NCI-H2029 (cell line): ENCODE results near the gene SEMA4A.
A peak's percentile ranks its signal among the peaks of the same experiment; 100 is the strongest.
"Not testable (repeated sequence)": the region's sequence is repeated elsewhere in the genome, so short reads cannot be mapped to it uniquely, and the experiment has no call there.

Source experiments
- DNase-seq: peaks from one replicate; lab custom pipeline; 2025; lab: John Stamatoyannopoulos, UW

Gene SEMA4A

DNA sequence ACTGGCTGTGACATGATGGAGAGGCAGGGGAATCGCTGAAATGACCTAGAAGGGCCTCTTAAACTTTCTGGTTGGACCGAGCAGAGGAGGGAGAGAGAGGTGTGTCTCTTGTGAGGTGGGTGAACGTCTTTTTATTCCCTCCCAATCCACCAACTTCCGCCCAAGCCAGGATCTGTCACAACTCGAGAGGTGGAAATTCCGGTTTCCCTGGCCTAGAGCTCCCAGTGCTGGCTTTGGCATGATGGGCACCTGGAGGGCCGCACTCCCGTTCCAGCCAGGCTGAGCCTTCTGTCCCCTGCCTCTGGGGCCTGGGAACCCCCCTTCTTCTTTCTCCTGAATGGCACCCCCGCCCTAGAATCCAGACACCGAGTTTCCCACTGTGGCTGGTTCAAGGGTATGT lies at the start of gene SEMA4A:
Gene SEMA4A (plus strand): TSS at position 224 of the 400 bp plus-strand sequence. CDS start 994 bp downstream, outside the sequence.
- DNase-seq, result no peak

DNA sequence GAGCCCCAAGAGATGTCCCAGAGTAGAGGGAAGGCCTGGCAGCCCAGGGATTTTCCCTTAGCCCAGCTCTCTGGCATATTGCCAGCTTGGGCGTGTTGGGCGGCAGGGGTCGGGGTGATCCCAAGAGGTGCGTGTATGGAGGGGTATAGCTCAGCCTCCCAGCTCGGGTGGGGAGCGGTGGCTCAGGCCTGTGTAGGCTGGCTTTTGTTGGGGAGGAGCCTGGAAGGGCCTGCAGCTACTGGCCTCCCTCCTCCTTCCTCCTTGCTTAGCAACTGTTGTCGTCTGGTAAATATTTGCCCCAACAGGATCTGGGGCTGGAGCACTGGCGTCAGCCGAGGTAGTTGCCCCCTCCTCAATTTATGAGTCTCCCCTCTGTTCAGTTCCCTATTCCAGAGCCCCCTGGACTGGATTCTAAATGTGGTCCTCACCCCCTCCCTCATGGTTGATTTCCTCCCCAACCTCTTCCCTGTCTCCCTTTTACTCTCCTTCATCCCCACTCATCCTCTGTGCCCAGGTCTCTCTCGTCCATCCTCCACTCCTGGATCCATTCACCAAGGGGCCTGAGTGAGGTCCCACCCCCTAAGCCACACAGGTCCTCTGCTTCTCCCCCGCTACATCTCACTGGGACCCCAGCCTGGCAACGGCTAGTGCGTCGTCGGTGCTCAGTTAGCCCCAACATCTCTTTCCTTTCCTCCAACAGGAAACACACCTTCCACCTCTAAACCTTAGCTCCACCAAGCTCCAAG lies 49.1 kb upstream of the SEMA4A start:
- peak; percentile 72 for DNase-seq

DNA sequence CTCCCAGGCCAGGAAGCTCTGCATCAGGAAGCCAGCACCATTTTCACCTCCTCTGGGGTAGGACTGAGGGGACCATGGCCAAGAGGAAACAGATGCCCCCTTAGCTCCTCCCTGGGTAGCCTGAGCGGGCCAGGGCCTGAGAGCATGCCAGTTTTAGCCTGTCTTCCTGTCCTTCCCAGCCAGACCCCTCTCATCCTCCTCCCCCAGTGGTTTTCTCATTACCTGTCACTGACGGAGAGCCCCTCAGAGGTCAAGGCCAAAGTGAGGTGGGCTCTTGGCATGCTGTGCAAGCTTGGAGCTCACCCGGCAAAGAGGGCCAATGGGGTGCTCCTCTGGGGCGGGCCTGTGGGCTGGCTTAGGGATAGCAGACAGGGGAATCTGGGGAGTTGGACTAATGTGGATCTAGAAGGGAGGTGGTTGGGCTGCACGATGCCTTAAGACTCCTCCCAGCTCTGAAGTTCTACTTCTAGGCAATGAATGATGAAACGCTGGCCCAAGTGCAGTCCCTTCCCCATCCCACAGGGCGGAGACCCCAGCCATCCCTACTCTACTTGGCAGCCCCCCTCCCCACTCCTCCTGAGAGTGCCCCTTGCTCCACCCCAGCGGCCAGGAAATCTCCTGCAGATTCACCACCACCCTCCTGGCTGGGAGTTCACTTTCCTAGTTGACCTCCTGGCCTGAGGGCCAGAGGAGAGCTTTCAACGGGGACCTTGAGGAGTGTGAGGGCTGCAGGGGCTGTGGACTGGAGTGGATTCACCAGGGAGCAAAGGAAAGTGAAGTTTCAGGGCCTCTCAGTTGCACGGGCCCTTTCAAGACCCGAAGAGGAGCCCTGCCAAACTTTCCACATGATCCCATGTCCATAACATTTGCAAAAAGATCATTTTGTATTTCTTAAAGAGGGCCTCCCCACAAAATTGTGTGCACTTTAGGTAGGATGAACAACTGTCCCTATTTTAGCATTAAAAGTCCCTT lies 48.2 kb upstream of the SEMA4A start:
- no peak for DNase-seq

DNA sequence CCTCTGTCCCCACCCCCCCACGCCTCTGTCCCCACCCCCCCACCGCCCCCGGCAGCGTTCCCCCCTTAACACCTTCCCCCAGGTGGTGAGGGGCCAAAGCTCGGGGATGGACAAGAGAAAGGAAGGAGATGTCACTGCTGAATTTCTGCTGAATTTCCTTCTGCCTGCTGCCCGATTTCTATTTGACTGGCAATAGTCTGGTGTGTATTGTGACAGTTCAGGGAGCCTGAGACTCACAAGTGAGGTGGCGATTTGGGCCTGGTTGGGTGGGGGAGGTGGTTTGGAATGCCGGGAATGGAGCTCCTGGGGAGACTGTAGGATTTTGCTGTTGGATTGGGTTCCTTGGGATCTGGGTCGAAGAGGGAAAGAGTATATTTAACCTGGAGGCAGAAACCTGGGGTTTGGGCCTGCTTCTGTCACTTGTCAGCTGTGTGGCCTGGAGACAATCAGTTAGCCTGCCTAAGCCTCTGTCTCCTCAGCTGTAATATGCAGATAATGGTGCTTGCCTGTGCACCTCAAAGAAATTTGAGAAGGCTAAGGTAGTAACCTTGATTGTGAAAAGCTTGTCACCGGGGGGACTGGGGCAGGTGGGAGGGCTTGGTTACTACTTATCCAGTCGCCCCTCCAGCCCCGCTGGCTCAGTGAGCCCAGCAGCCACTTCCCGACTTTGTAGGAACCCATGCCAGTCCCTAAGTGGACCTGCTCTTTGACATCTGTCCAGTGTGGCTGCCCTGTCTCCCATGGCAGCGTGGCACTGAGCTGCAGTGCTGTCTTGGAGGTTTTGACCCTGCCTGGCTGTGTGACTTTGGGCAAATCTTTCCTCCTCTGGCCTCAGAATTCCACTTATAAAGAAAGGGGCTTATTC lies 46.5 kb upstream of the SEMA4A start:
- no peak for DNase-seq

DNA sequence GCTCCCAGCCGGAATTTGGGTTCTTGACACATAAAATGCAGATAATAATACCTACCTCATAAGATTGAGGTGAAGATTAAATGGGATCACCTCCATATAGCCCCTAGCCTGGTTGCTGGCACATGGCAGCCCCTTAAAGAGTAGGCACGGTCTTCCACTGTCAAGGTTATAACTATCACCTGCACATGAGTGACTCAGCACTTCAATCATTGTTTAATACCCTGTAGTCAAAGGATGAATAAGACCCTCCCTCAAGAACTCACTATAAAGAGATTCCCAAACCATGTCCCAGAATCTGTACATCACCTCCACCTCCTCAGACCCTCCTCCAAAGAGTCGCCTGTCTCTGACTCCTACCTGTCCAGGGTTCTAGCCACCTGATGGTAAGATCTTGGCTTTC lies 45.3 kb upstream of the SEMA4A start:
- DNase-seq, result no peak

DNA sequence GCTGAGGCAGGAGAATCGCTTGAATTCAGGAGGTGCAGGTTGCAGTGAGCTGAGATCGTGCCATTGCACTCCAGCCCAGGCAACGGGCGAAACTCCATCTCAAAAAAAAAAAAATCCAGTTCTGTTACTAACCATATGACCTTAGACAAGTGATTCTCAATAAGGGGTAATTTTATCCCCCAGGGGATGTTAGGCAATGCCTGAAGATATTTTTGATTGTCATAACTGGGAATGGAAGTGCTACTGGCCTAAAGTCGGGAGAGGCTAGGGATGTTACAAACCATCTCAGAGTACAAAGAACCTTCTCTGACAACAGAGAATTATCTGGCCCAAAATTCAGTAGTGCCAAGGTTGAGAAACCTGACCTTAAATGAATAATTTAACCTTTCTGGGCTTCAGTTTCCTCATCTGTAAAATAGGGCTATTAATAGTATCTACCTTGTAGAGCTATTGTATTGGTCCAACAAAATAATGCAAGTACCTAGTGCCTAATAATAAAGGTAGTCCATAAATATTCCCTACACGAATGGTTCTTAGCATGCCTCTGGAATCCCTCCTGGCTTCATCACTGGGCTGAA lies 44.6 kb upstream of the SEMA4A start:
- no peak for DNase-seq

DNA sequence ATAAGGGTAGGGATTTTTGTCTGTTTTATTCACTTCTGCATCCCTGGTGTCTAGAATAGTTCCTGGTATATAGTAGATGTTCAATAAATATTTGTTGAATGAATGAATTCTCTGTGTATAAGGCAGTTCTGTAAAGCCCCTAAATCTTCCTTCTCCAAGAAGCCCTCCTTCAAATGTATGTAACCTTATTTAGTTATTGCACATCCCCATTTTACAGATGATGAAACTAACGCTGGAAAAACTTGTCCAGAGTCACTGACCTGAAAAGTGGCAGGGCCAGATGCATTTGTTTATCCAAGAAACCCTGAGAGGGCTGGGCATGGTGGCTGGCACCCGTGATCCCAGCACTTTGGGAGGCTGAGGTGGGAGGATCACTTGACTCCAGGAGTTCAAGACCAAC lies 43.1 kb upstream of the SEMA4A start:
- DNase-seq, result no peak

DNA sequence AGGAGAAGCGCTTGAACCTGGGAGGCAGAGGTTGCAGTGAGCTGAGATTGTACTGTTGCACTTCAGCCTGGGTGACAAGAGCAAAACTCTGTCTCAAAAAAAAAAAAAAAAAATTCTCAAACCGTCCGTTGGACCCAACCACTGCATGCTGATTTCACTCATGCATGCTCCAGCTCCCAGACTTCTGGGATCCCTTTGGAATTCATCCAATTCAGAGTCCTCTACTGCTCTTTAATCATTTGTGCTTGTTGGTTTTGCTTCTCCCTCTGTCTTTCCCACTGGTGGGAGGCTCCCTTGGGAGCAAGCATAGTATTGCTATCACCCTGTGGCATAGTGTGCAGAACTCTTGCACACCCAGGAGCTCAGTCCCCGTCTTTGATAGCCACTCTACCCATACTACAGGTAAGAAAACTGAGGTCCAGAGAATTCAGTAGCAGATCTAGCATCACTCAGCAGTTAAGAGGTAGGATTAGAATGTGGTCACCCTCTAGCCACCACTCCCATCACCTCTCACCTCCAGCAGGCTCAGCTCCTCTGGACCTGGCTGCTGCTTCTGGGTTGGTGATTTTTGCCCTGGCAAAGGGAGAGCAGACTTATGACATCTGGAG lies 41.9 kb upstream of the SEMA4A start:
- DNase-seq, result no peak

DNA sequence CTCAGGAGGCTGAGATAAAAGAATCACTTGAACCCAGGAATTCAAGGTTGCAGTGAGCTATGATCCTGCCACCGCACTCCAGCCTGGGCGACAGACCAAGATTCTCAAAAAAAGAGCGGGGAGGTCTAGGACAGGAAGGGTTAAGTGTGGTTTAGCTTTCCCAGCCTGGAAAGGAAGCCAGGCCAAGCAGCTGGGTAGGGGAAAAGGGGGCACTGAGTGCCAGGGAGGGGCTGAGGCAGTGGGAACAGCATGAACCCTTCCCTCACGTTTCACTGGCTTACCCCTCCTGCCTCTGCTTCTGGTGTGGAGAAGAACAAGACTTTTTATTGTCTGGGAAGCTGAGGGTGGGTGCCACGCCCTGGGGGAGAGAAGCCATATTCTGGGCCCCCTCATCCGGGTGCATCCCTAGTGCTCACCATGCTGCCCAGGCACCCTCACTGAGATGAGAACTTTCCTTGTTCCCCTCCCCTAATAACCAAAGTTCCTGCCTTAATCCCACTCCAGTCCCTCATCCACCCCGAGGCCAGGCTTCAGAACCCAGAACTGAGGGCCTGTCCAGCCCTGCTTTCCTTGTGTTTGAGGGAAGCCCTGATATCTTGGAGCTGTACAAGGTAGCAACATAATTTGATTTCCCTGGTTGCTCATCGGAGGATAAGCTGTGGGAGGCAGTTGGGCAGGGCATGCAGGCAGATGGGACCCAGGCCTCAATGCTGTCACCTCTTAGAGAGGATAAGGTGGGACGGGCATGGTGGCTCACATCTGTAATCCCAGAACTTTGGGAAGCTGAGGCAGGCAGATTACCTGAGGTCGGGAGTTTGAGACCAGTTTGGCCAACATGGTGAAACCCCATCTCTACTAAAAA lies 40.9 kb upstream of the SEMA4A start:
- no peak for DNase-seq

DNA sequence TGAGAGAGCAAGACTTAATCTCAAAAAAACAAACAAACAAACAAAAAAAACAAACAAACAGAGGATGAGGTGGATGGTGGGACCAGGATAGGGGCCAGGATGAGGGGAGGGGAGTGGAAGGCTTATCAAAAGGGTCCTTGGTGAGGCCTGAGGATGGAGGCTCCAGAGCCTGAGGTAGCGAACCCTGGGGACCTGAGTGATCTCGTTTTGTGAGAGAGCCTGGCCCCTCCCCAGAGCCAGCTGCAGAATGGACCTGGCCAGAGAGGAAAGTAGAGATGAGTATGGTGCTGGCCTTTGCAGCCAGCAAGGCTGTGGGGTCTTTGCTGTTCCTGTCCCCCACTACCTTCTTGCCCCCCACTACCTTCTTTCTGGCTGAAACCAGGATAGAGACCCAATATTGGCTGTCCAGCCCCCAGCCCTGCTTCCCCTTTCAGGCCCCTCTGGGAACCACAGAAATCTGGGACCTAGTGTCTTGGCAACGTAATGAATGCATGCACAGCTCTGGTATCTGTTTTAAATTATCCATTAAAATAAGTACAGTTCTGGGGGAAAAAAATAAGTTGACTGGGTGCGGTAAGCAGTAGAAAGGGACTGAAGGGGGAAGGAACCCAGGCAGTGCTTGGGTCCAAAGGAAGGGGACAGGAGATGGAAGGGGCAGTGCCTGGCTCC lies 40.0 kb upstream of the SEMA4A start:
- no peak for DNase-seq

DNA sequence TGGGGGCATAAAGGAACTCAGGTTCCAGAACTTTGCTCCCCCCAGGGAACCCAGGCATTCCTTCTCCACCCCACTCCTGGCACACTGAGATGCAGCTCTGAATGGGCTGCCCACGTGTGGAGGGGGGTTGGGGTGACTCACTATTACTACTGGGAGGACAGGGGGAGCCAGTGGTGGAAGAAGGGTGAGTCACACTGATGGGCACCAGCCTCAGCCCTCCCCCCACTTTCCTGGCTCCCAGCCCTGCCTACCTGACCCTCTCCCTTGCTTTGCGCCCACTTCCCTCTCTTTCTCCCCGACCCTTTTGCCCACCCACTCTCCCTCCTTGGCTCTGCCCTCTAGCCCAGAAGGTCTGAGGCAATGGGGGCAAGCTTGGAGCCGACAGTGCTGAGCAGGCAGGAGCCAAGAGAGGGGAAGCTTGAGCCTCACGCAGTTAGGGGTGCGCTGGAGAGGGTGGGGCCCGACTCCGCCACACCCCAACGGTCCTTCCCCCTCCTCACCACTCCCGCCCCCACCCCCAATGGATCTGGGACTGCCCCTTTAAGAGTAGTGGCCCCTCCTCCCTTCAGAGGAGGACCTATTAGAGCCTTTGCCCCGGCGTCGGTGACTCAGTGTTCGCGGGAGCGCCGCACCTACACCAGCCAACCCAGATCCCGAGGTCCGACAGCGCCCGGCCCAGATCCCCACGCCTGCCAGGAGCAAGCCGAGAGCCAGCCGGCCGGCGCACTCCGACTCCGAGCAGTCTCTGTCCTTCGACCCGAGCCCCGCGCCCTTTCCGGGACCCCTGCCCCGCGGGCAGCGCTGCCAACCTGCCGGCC lies 39.1 kb upstream of the SEMA4A start, which contains the start of gene LMNA:
Gene LMNA (plus strand): TSS at position 611 of the 818 bp plus-strand sequence. CDS start 208 bp downstream, outside the sequence.
- DNase-seq, result peak; percentile 73

DNA sequence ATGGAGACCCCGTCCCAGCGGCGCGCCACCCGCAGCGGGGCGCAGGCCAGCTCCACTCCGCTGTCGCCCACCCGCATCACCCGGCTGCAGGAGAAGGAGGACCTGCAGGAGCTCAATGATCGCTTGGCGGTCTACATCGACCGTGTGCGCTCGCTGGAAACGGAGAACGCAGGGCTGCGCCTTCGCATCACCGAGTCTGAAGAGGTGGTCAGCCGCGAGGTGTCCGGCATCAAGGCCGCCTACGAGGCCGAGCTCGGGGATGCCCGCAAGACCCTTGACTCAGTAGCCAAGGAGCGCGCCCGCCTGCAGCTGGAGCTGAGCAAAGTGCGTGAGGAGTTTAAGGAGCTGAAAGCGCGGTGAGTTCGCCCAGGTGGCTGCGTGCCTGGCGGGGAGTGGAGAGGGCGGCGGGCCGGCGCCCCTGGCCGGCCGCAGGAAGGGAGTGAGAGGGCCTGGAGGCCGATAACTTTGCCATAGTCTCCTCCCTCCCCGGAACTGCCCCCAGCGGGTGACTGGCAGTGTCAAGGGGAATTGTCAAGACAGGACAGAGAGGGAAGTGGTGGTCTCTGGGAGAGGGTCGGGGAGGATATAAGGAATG lies 38.4 kb upstream of the SEMA4A start:
- DNase-seq, result no peak

DNA sequence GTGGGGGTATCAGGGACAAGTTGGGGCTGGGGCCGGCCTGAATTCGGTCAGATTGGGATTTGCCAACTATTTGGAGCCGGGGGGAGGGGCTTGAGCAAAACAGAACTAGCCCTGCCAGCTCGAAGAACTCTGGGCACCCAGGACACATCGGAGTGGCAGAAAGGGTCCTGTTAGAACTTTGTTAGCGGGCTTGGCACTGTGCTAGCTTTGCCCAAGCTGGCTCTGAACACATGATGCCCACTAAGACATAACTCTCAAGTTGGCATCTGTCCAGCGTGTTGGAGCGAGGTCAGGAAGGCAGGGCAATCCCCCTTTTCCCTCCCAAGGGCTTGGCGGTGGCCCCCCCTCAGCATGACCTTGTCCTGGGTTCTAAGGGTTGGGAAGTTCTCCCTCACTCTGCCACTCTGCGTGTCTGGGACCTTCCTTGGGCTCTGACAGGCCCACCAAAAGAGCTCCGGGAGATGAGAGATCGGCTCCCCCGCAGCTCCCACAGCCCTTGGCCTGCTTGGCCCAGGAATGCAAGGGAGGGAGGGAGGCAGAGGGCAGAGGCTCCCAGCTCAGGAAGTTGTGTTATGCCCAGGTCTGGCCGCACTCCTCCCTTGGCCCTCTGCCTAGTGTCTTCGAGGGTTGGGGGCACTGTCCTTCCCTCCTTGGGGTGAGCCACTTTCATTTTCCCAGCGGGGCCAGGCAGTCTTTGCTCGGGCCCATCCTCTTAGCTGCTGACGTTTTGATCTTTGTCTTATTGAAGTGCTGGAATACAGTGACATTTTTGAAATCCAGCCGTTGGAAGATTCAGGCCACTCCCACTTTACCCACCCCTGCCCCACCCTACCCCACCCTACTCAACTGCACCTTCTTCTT lies 37.6 kb upstream of the SEMA4A start:
- peak; percentile 20 for DNase-seq

DNA sequence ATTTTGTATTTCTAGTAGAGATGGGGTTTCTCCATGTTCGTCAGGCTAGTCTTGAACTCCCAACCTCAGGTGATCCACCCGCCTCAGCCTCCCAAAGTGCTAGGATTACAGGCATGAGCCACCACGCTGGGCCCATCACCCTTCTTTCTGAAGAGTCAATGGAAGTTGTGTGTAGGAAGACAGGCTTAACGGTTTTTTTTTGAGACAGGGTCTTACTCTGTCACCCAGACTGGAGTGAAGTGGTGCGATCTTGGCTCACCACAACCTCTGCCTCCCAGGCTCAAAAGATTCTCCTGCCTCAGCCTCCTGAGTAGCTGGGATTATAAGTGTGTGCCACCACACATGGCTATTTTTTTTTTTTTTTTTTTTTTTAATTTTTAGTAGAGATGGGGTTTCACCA lies 36.7 kb upstream of the SEMA4A start:
- DNase-seq, result not testable (repeated sequence)

DNA sequence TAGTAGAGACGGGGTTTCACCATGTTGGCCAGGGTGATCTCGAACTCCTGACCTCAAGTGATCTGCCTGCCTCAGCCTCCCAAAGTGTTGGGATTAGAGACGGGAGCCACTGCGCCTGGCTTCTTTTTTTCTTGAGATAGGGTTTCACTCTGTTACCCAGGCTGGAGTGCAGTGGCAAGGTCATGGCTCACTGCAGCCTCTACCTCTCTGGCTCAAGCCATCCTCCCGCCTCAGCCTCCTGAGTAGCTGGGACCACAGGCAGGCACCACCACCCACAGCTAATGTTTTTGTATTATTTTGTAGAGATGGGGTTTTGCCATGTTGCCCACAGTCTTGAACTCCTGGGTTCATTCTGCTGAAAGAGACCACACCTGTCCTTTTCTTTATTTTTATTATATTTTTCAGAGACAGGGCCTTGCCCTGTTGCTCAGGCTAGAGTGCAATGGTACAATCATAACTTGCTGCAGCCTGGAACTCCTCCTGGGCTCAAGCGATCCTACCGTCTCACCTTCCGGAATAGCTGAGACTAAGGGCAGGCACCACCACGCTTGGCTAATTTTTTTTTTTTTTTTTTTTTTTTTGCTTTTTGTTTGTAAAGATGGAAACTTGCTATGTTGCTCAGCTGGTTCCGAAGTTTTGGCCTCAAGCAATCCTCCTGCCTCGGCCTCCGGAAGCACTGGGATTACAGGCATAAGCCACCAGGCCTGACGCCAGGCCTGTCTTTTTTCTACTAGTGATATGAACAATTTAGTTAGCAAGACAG lies 35.8 kb upstream of the SEMA4A start:
- no peak for DNase-seq

DNA sequence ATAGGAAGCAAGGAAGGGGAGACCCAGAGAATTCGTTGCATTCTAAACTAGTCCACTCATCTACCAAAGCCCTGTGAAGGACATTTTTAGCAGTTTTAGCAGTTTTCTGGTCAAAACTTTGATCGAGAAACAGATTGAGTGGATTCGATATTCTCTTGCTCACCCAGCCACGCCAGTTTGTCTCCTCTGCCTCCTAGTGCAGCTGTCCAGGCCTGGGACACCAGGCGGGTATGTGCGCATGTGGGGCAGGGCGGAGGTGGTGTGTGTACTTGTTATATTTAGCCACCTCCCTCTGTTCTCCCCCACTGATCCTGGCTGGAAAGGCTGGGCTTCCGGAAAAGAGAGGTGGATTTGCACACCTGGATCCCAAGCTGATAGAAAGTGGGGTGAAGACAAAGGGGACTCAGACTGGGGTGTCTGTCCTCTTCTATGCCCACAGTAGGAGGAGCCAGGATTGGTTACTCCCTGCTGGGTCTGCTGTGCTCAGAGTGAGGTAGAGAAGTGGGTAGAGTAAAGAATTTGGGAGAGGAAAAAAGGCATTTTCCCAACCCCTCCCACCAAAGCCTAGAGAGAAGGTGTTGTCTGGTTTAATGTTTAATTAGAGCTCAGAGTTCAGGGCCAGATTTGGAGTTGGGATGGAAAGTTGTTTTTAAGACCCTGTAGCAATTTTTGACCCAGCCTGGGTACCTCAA lies 35.1 kb upstream of the SEMA4A start:
- no peak for DNase-seq
